GM12892 (cell line): ENCODE measurements around the gene VKORC1L1.

ENCODE experiments used
- POLR2A ChIP-seq: IDR thresholded peaks from 2 replicates; pipeline ENCODE4 v1.6.1; 2011; ENCODE audit warnings: low read depth, low read length, control low read depth
- POLR2AphosphoS5 ChIP-seq: IDR thresholded peaks from 2 replicates; pipeline ENCODE4 v1.6.1; 2011; ENCODE audit warnings: low read depth, low read length, control low read depth
- TAF1 ChIP-seq: IDR thresholded peaks from 2 replicates; pipeline ENCODE4 v1.6.1; 2011; ENCODE audit warnings: low read depth, mild to moderate bottlenecking, control low read depth, low read length, borderline replicate concordance

- no peak for TF ChIP-seq POLR2AphosphoS5
- TF ChIP-seq POLR2A = 0 out of 2 replicates have a peak, but pooled peaks have one; percentile 15
- no peak for TF ChIP-seq TAF1
These were observed 103.1 kb downstream of the VKORC1L1 start for GRCh38 chr7:65975814-65976445.
